CD4-positive, alpha-beta T cell (primary cell): ENCODE results near the gene CD177. TPM values are rescaled to one million over a fixed set of nuclear protein-coding genes. Genes with fewer than 3 reads are reported as not detected.
"Not testable (repeated sequence)": the region's sequence is repeated elsewhere in the genome, so short reads cannot be mapped to it uniquely, and the experiment has no call there.

Experiments used
- ATAC-seq: fragments of 200-7000 bp; cut with Tn5 transposase; one replicate; pipeline ENCODE4 v1.10.0; 2022; ENCODE audit warnings: mild to moderate bottlenecking; ENCODE audit not compliant: poor library complexity
- CTCF ChIA-PET: fragments of 350-600 bp; sonication (Branson Sonifier 250); formaldehyde crosslinking; loops from one replicate; lab custom pipeline; 2021; ENCODE audit warnings: antibody characterized with exemption, inconsistent platforms; lab: Charles Lee
- POLR2A ChIA-PET: fragments of 350-600 bp; sonication (Branson Sonifier 250); formaldehyde crosslinking; loops from one replicate; lab custom pipeline; 2021; ENCODE audit warnings: antibody characterized with exemption, inconsistent platforms; lab: Charles Lee
- DNase-seq, 14 experiments: peaks; one replicate each; pipeline ENCODE4 v3.0.0-alpha.2; 2013 to 2020; ENCODE audit warnings: mixed read lengths in 2 of 14
- H3K27ac ChIP-seq, 2 donors: one replicate each; pipeline versions ENCODE4 v1.5.1 to v1.7.0; 2013; ENCODE audit warnings: low read length in 2 of 2, low read depth in 1 of 2, mild to moderate bottlenecking in 1 of 2
- H3K27me3 ChIP-seq, 2 experiments: 1 replicate in 1 of 2; 2 replicates in 1 of 2; pipeline versions ENCODE4 v1.6.1 to v1.7.0; 2013; ENCODE audit warnings: low read length in 2 of 2, control low read depth in 1 of 2, mild to moderate bottlenecking in 1 of 2, moderate library complexity in 1 of 2; ENCODE audit not compliant: insufficient read depth in 2 of 2, control insufficient read depth in 1 of 2
- H3K36me3 ChIP-seq: one replicate; pipeline ENCODE4 v1.6.1; 2013; ENCODE audit warnings: low read length, control low read depth; ENCODE audit not compliant: insufficient read depth
- H3K4me1 ChIP-seq: one replicate; pipeline ENCODE4 v1.6.1; 2013; ENCODE audit warnings: low read length, control low read depth; ENCODE audit not compliant: insufficient read depth
- H3K4me3 ChIP-seq: one replicate; pipeline ENCODE4 v1.5.1; 2013; ENCODE audit warnings: mild to moderate bottlenecking, low read length, moderate library complexity
- H3K9me3 ChIP-seq, 2 experiments: 1 replicate in 1 of 2; 2 replicates in 1 of 2; pipeline versions ENCODE4 v1.6.1 to v1.7.0; 2013; ENCODE audit warnings: low read length in 2 of 2, mild to moderate bottlenecking in 2 of 2, control low read depth in 1 of 2, moderate library complexity in 1 of 2; ENCODE audit not compliant: control insufficient read depth in 1 of 2, insufficient read depth in 1 of 2
- H3K27ac Mint-ChIP-seq: one replicate; pipeline ENCODE4 v1.8.0; 2020; ENCODE audit warnings: mixed read lengths
- H3K27me3 Mint-ChIP-seq: one replicate; pipeline ENCODE4 v1.8.0; 2021; ENCODE audit warnings: mixed read lengths
- H3K36me3 Mint-ChIP-seq: one replicate; pipeline ENCODE4 v1.8.0; 2021; ENCODE audit warnings: low read depth, mixed read lengths
- H3K4me1 Mint-ChIP-seq: one replicate; pipeline ENCODE4 v1.8.0; 2021; ENCODE audit warnings: low read depth, mixed read lengths
- H3K4me3 Mint-ChIP-seq: one replicate; pipeline ENCODE4 v1.8.0; 2020; ENCODE audit warnings: mild to moderate bottlenecking, mixed read lengths
- H3K9me3 Mint-ChIP-seq: one replicate; pipeline ENCODE4 v1.8.0; 2020; ENCODE audit warnings: mixed read lengths
- intact Hi-C, 2 experiments: fragments of 100-400 bp; cut with DNase I in 1 of 2; cut with micrococcal nuclease in 1 of 2; formaldehyde crosslinking; loops; one replicate each; pipeline versions ENCODE4 v1.15.1 to v1.9.0; 2023 to 2025; cut with DNase I, micrococcal nuclease
- total RNA-seq, 174 experiments: library from RNA in 2 of 174; stranded (reverse) in 2 of 174; gene quantifications; one replicate each; pipeline ENCODE4 v1.2.3 and lab custom pipeline; 2021 to 2026
- TF ChIP-seq, protein P1 (sequence below): fragments of 200-600 bp; IDR thresholded peaks from one replicate; pipeline ENCODE4 v1.8.0; 2022; ENCODE audit warnings: antibody characterized with exemption, mild to moderate bottlenecking

CD177 gene
- total RNA-seq, 2 experiments from 2014 or later, result not detected

GRCh38 chr19:43362745-43363144 lies 9.3 kb downstream of the CD177 start:
- CTCF ChIA-PET, result no interaction called here
- TF ChIP-seq, protein P1, sequence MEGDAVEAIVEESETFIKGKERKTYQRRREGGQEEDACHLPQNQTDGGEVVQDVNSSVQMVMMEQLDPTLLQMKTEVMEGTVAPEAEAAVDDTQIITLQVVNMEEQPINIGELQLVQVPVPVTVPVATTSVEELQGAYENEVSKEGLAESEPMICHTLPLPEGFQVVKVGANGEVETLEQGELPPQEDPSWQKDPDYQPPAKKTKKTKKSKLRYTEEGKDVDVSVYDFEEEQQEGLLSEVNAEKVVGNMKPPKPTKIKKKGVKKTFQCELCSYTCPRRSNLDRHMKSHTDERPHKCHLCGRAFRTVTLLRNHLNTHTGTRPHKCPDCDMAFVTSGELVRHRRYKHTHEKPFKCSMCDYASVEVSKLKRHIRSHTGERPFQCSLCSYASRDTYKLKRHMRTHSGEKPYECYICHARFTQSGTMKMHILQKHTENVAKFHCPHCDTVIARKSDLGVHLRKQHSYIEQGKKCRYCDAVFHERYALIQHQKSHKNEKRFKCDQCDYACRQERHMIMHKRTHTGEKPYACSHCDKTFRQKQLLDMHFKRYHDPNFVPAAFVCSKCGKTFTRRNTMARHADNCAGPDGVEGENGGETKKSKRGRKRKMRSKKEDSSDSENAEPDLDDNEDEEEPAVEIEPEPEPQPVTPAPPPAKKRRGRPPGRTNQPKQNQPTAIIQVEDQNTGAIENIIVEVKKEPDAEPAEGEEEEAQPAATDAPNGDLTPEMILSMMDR, result no peak
- Mint-ChIP-seq H3K4me1 (no peaks in the 10 kb centered on the region), H3K27me3 (peaks cover 7% of the 10 kb centered on the region), H3K9me3 (no peaks in the 10 kb centered on the region), H3K27ac (no peak overlapping the region), H3K36me3 (no peaks in the 10 kb centered on the region), H3K4me3 (no peak overlapping the region)
- Histone ChIP-seq H3K4me1 (no peaks in the 10 kb centered on the region), H3K9me3 (no peaks in the 10 kb centered on the region), H3K27me3 (no peaks in the 10 kb centered on the region), H3K4me3 (no peak overlapping the region), H3K36me3 (no peaks in the 10 kb centered on the region), H3K27ac (no peak overlapping the region)
- ATAC-seq (no peak), DNase-seq (no peak)
- POLR2A ChIA-PET, result no interaction called here
- intact Hi-C loops, result no loop called here

GRCh38 chr19:43365677-43366076 lies 12.2 kb downstream of the CD177 start:
- ATAC-seq, H3K27ac ChIP-seq, H3K4me3 ChIP-seq, POLR2A ChIA-PET, H3K4me3 Mint-ChIP-seq, H3K27me3 ChIP-seq, H3K4me1 Mint-ChIP-seq, H3K27ac Mint-ChIP-seq, DNase-seq, intact Hi-C loops, H3K9me3 ChIP-seq, H3K4me1 ChIP-seq, CTCF ChIA-PET, H3K9me3 Mint-ChIP-seq, H3K36me3 ChIP-seq, H3K27me3 Mint-ChIP-seq, H3K36me3 Mint-ChIP-seq: not testable (repeated sequence)

DNA sequence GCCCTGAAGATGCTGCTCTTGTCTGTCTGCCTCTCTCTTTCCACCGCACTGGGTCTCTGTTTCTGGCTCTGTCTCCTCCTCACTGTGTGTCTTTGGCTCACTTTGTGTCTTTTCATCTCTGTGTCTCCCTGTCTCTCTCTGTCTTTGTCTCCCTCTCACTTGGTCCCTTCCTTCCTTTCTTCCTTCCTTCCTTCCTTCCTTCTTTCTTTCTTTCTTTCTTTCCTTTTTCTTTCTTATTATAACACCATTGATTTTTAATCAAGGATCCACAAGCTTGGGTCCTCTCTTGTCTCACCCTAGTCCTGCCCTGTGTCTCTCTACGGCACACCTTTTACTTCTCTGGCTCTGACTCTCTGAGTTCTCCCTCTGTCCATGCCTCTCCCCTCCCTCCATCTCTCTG lies 14.3 kb downstream of the CD177 start:
- H3K9me3 ChIP-seq, result no peaks in the 10 kb centered on the region
- Mint-ChIP-seq H3K9me3 (no peaks in the 10 kb centered on the region), H3K4me1 (no peaks in the 10 kb centered on the region), H3K27ac (no peak overlapping the region), H3K27me3 (peaks cover 17% of the 10 kb centered on the region), H3K4me3 (no peak overlapping the region), H3K36me3 (no peaks in the 10 kb centered on the region)
- H3K27ac ChIP-seq, result no peak overlapping the region
- no peak for ATAC-seq
- DNase-seq, result no peak
- intact Hi-C loops, result no loop called here
- H3K4me3 ChIP-seq, result no peak overlapping the region
- POLR2A ChIA-PET, result no interaction called here
- CTCF ChIA-PET, result no interaction called here
- no peaks in the 10 kb centered on the region for H3K4me1 ChIP-seq
- TF ChIP-seq, protein P1, result no peak
- no peaks in the 10 kb centered on the region for H3K27me3 ChIP-seq
- no peaks in the 10 kb centered on the region for H3K36me3 ChIP-seq

DNA sequence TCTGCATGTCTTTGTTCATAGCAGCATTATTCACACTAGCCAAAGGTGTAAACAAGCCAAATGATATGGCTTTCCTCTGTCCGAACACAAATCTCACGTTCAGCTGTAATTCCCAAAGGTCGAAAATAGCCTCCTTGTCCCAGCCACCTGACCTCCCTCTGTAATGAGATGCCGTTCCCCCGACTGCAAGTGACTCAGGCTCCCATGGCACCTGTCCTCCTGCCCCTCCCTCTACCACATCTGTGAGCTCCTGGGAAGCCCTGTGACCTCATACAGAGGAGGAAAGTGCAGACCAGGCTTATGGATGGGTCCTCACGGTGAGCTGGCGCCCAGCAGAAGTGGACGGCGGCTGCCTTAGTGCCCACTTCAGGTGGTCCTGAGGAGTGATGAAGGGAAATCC lies 15.4 kb downstream of the CD177 start:
- CTCF ChIA-PET, result not testable (repeated sequence)

More for the DNA sequence above, 15.4 kb downstream of the CD177 start:
- ATAC-seq, H3K27me3 ChIP-seq, H3K4me1 Mint-ChIP-seq, POLR2A ChIA-PET, H3K9me3 Mint-ChIP-seq, DNase-seq, H3K4me3 ChIP-seq, H3K4me3 Mint-ChIP-seq, H3K27ac ChIP-seq, H3K36me3 Mint-ChIP-seq, H3K4me1 ChIP-seq, H3K9me3 ChIP-seq, intact Hi-C loops, H3K36me3 ChIP-seq, H3K27ac Mint-ChIP-seq: not testable (repeated sequence)
- H3K27me3 Mint-ChIP-seq, result peaks cover 17% of the 10 kb centered on the region
